Uterus (tissue), 4 donors: Measurements from ENCODE around the gene SART1. TPM values are rescaled to one million over a fixed set of nuclear protein-coding genes. Genes with fewer than 3 reads are reported as not detected.

Source experiments
- DNase-seq, 2 donors: peaks; one replicate each; pipeline ENCODE4 v3.0.0-alpha.2; 2019 to 2020
- H3K27ac ChIP-seq, 2 donors: fragments of 200-600 bp; sonication (generic); 1 replicate in 1 of 2; 2 replicates in 1 of 2; pipeline ENCODE4 v1.5.1; 2016 to 2018
- H3K27me3 ChIP-seq, 2 donors: fragments of 200-600 bp; sonication (generic); one replicate each; pipeline ENCODE4 v1.5.1; 2018 to 2019; ENCODE audit warnings: control low read depth in 1 of 2
- H3K36me3 ChIP-seq, 2 donors: fragments of 200-600 bp; sonication (generic); one replicate each; pipeline ENCODE4 v1.5.1; 2019; ENCODE audit warnings: control low read depth in 1 of 2
- H3K4me1 ChIP-seq, 2 donors: fragments of 200-600 bp; sonication (generic); one replicate each; pipeline ENCODE4 v1.5.1; 2018 to 2019; ENCODE audit warnings: control low read depth in 1 of 2
- H3K4me3 ChIP-seq, 2 donors: fragments of 200-600 bp; sonication (generic); 1 replicate in 1 of 2; 2 replicates in 1 of 2; pipeline ENCODE4 v1.5.1; 2018 to 2019; ENCODE audit warnings: mild to moderate bottlenecking in 1 of 2
- H3K9me3 ChIP-seq, 2 donors: fragments of 200-600 bp; sonication (generic); one replicate each; pipeline ENCODE4 v1.5.1; 2019; ENCODE audit warnings: control low read depth in 1 of 2
- POLR2A ChIP-seq, 2 donors: fragments of 450-650 bp; IDR thresholded peaks; one replicate each; pipeline ENCODE4 v1.6.1; 2016; ENCODE audit warnings: antibody characterized with exemption in 2 of 2, mild to moderate bottlenecking in 1 of 2, moderate library complexity in 1 of 2
- intact Hi-C: fragments of 100-400 bp; cut with DNase I; formaldehyde crosslinking; loops from one replicate; pipeline ENCODE4 v1.15.1; 2023; ENCODE audit warnings: low total_unique reads
- total RNA-seq, 4 donors: library from RNA; depleted of rRNA in 3 of 4; stranded (reverse); fragments of >200 nt in 3 of 4; gene quantifications; one replicate each; pipeline versions ENCODE4 v1.1.0 to v1.2.4, GENCODE V29; 2014 to 2023
- TF ChIP-seq, protein P1 (sequence below), 4 experiments: fragments of 200-600 bp in 2 of 4; fragments of 450-650 bp in 2 of 4; sonication (generic) in 2 of 4; IDR thresholded peaks; one replicate each; pipeline ENCODE4 v1.5.1; 2016 to 2019; ENCODE audit warnings: antibody characterized with exemption in 4 of 4, mild to moderate bottlenecking in 2 of 4, moderate library complexity in 1 of 4
- donor health status: DM: yes; HTN: yes; CAD: no.

The SART1 gene
- total RNA-seq, 4 donors from 2014 or later, result 10.3 to 77.9 (median 30.5) TPM

DNA sequence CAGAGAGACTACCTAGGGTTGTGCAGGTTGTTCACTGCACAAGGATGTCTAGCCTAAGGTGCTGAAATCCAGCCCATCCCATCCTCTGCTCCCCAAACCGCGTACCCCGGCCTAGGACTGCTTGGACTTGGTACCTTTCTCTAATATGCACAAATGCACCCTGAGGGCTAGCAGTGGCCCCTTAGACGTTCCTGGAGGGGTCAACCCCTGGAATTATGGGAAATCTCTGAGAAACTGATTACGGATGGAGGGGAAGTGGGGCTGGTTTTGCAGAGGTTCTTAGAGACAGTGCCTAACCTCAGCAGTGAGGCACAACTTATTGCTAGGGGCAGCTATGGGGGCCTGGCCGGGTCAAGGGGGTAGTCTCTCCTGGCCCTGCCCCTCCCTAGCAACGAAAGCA lies 45.1 kb upstream of the SART1 start:
- Histone ChIP-seq H3K36me3 (no peaks in the 10 kb centered on the region), H3K4me3 (no peak overlapping the region), H3K9me3 (no peaks in the 10 kb centered on the region), H3K4me1 (peaks cover 23 to 39% of the 10 kb centered on the region in 2 donors), H3K27ac (peak overlapping the region; percentile 94 to 97), H3K27me3 (no peaks in the 10 kb centered on the region)
- no peak for DNase-seq
- intact Hi-C loops, result no loop called here
- TF ChIP-seq POLR2A (IDR thresholded peaks at IDR 0.05), result no peak
- TF ChIP-seq, protein P1, sequence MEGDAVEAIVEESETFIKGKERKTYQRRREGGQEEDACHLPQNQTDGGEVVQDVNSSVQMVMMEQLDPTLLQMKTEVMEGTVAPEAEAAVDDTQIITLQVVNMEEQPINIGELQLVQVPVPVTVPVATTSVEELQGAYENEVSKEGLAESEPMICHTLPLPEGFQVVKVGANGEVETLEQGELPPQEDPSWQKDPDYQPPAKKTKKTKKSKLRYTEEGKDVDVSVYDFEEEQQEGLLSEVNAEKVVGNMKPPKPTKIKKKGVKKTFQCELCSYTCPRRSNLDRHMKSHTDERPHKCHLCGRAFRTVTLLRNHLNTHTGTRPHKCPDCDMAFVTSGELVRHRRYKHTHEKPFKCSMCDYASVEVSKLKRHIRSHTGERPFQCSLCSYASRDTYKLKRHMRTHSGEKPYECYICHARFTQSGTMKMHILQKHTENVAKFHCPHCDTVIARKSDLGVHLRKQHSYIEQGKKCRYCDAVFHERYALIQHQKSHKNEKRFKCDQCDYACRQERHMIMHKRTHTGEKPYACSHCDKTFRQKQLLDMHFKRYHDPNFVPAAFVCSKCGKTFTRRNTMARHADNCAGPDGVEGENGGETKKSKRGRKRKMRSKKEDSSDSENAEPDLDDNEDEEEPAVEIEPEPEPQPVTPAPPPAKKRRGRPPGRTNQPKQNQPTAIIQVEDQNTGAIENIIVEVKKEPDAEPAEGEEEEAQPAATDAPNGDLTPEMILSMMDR (IDR thresholded peaks at IDR 0.05), result no peak

DNA sequence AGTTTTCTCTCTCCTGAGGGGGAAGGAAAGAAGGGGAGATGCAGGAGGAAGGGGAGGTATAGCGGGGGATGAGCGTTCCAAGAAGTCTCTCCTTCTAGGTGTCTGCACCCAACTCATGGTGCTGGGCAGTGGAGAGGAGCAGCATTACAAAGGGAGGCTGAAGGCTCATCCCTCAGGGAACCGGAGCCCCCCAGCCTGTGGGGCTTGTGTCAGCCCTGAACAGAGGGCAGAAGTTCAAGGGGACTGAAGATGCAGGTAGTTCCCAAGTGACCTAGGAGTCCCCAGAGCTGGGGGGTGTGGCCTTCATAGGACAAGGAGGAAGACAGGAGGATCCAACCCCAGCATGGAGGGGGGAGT lies 44.5 kb upstream of the SART1 start:
- TF ChIP-seq, protein P1 (IDR thresholded peaks at IDR 0.05), result no peak
- no peak for TF ChIP-seq POLR2A (IDR thresholded peaks at IDR 0.05)
- peaks cover 23 to 39% of the 10 kb centered on the region in 2 donors for H3K4me1 ChIP-seq
- no peak overlapping the region for H3K4me3 ChIP-seq
- H3K9me3 ChIP-seq, result no peaks in the 10 kb centered on the region
- intact Hi-C loops, result no loop called here
- H3K27ac ChIP-seq, result peak overlapping the region; percentile 94 to 97
- H3K36me3 ChIP-seq, result no peaks in the 10 kb centered on the region
- no peaks in the 10 kb centered on the region for H3K27me3 ChIP-seq
- DNase-seq, result no peak

DNA sequence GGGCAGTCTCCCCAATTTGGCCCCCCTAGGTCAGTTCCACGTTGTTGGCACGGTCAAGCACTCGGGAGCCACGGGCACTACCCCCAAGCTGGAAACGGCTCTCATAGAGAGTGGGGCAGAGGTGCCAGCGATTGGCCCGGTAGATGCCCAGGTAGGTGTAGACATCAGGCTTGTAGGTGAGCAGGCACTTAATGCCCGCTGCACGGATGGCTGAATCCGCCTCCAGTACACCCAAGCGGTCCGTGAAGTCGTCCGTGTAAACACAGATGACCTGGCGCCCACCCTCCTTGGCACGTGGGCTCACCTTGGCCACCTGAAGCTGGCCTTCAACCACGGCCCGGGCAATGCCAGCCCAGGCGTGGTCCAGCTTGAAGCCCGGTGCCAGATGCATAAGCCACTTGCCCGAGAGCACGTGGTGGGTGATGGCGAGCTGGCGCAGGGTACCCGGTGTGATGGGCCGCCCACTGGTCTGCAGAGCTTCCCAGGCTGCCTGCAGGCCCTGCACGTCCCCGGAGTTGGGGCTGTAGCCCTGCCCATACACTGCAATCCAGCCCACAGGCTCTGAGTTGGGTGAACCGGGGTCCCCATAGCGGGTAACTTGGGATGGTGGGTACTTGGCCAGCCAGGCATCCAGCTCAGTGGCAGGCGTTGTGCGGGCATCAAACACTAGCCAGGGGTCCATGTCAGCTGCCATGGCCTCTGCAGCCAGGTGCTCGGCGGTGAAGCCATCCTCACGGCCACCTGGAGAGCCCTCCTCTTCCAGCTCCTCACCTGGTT lies 43.9 kb upstream of the SART1 start:
- H3K36me3 ChIP-seq, result no peaks in the 10 kb centered on the region
- H3K4me1 ChIP-seq, result peaks cover 23 to 39% of the 10 kb centered on the region in 2 donors
- intact Hi-C loops, result no loop called here
- peak overlapping the region; percentile 94 to 97 for H3K27ac ChIP-seq
- peak; percentile 34 to 39 for DNase-seq
- no peaks in the 10 kb centered on the region for H3K9me3 ChIP-seq
- TF ChIP-seq, protein P1 (IDR thresholded peaks at IDR 0.05), result no peak
- no peak for TF ChIP-seq POLR2A (IDR thresholded peaks at IDR 0.05)
- H3K27me3 ChIP-seq, result no peaks in the 10 kb centered on the region
- H3K4me3 ChIP-seq, result peak overlapping the region; percentile 90 to 98

DNA sequence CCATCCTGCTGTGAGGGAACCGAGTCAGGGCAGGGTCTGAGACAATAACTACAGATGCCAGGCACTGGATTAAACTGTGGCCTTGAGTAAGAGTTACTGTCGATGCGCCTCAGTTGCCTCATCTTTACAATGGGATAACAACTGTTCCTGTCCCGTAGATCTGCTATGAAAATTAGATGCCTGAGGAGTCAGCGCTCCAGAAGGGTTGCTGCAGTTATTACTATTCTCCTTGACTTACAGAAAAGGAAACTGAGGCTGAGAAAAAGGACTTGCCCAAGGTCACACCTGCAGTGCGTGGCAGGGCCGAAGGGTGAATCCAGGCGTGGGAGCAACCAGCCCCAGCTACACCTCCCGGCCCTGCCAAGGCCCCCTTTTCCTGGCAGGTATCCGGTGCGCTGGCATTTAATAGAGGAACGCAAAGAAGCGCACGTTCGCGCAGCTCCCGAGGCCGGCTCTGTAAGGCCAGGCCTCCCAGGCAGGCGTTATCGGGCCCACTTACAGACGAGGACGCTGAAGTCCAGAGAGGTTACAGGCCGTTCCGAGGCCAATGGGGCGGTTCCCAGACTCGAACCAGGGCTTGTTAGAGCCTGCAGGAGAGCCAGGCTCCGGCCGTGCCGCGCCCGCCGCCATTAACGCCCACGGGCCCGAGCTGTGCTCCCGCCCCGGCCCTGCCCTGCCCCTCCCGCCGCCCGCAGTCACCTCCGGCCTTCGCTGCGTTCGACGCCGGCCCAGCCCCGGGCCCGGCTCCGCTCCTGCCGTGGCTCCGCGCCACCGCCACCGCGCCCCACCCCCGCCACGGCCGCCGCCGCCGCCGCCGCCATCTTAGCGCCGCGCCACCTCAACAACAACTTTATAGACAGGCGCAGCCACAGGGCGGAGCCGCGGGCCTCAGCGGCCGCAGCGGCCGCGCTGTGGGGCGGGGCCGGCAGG lies 43.1 kb upstream of the SART1 start, which contains the start of gene C11orf68:
Gene C11orf68, minus strand, starts transcription at position 852 of the 930 bp plus-strand sequence. Its CDS starts 31 bp downstream, at position 821.
- no peaks in the 10 kb centered on the region for H3K27me3 ChIP-seq
- H3K4me1 ChIP-seq, result peaks cover 23 to 39% of the 10 kb centered on the region in 2 donors
- peak in 1 of 2 donors; percentile 56 for DNase-seq
- intact Hi-C loops, result no loop called here
- TF ChIP-seq POLR2A (IDR thresholded peaks at IDR 0.05), result peak; percentile 61 to 83
- TF ChIP-seq, protein P1 (IDR thresholded peaks at IDR 0.05), result no peak
- no peaks in the 10 kb centered on the region for H3K9me3 ChIP-seq
- peak within 1 kb of the TSS; percentile 94 to 97 for H3K27ac ChIP-seq
- peak within 1 kb of the TSS; percentile 90 to 98 for H3K4me3 ChIP-seq
- no peaks in the 10 kb centered on the region for H3K36me3 ChIP-seq
